Measurements from ENCODE around the gene NDUFAF8.

The NDUFAF8 gene

GRCh38 chr17:81200695-81201580 is 38.2 kb upstream of the NDUFAF8 start:
- DNase-seq = peak; percentile 49

- DNase-seq = no peak
These were observed 36.8 kb upstream of the NDUFAF8 start for GRCh38 chr17:81202318-81202717.

GRCh38 chr17:81203136-81203535 is 36.0 kb upstream of the NDUFAF8 start:
- no peak for DNase-seq

- no peak for DNase-seq
These were observed 34.5 kb upstream of the NDUFAF8 start for GRCh38 chr17:81204578-81204977.

GRCh38 chr17:81206166-81206565 is 33.0 kb upstream of the NDUFAF8 start:
- no peak for DNase-seq

GRCh38 chr17:81206657-81207056 is 32.5 kb upstream of the NDUFAF8 start:
- no peak for DNase-seq

- DNase-seq = peak; percentile 28
These were observed 31.2 kb upstream of the NDUFAF8 start for GRCh38 chr17:81207610-81208581.

GRCh38 chr17:81208651-81209050 is 30.5 kb upstream of the NDUFAF8 start:
- DNase-seq = no peak

- no peak for DNase-seq
These were observed 30.0 kb upstream of the NDUFAF8 start for GRCh38 chr17:81209141-81209540.

- no peak for DNase-seq
These were observed 28.7 kb upstream of the NDUFAF8 start for GRCh38 chr17:81210466-81210865.

GRCh38 chr17:81210868-81211267 is 28.2 kb upstream of the NDUFAF8 start:
- no peak for DNase-seq

- no peak for DNase-seq
These were observed 26.8 kb upstream of the NDUFAF8 start for GRCh38 chr17:81212365-81212764.

- no peak for DNase-seq
These were observed 25.1 kb upstream of the NDUFAF8 start for GRCh38 chr17:81213978-81214377.

- no peak for DNase-seq
These were observed 21.6 kb upstream of the NDUFAF8 start for GRCh38 chr17:81217491-81217890.

GRCh38 chr17:81218459-81218858 is 20.7 kb upstream of the NDUFAF8 start:
- DNase-seq = no peak

- DNase-seq = no peak
These were observed 20.1 kb upstream of the NDUFAF8 start for GRCh38 chr17:81218991-81219390.

- no peak for DNase-seq
These were observed 19.5 kb upstream of the NDUFAF8 start for GRCh38 chr17:81219476-81220180.

- DNase-seq = no peak
These were observed 17.7 kb upstream of the NDUFAF8 start for GRCh38 chr17:81221371-81221841.

GRCh38 chr17:81221842-81222619 is 17.1 kb upstream of the NDUFAF8 start:
- DNase-seq = no peak

- no peak for DNase-seq
These were observed 16.6 kb upstream of the NDUFAF8 start for GRCh38 chr17:81222620-81222905.

- DNase-seq = peak; percentile 94
These were observed 16.0 kb upstream of the NDUFAF8 start, which contains the start of gene CEP131 for GRCh38 chr17:81222906-81223761. Gene CEP131 (minus strand): TSS chr17:81222965. CDS start chr17:81220056, 2,909 bp downstream.
